Left lobe of liver (tissue), 2 donors: ENCODE data around the gene PDE4D. TPM values are rescaled to one million over a fixed set of nuclear protein-coding genes. Genes with fewer than 3 reads are reported as not detected.
"Not testable (repeated sequence)": the region's sequence is repeated elsewhere in the genome, so short reads cannot be mapped to it uniquely, and the experiment has no call there.

Experiments used
- ATAC-seq: fragments of 200-7000 bp; cut with Tn5 transposase; one replicate; pipeline ENCODE4 v1.9.1; 2020; ENCODE audit warnings: mild to moderate bottlenecking, moderate library complexity
- DNase-seq: peaks from one replicate; pipeline ENCODE4 v3.0.0-alpha.2; 2020; ENCODE audit warnings: low spot score
- total RNA-seq: library from RNA; stranded (reverse); gene quantifications from one replicate; pipeline ENCODE4 v1.2.1, GENCODE V29; 2021
- donor health status: DM: no; HTN: no; CAD: no; lungs with moderate emphysema.
- donor health status: DM: no; HTN: yes; CAD: no.

PDE4D gene
- total RNA-seq, 1 donor from 2014 or later = 2.4 TPM

GRCh38 chr5:59317023-59317773 lies 576.3 kb downstream of the PDE4D start:
- ATAC-seq (no peak), DNase-seq (no peak)

DNA sequence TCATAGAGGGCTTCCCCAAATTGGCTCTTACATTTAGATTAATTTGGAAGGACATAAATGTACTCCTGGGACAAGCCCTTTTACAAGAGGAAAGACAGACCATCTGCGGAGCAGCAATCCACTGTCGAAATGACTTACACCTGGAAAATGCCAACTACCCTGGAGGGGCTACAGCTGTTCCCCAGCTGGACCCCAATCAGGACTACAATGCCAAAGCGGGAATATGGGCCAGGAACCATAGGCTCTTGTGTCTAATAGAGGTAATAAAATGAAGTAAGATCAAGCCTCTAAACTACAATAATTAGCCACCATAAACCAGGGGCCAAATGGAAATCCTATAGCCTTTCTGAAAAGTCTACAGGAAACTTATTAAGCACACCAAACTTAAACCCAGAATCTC lies 581.3 kb downstream of the PDE4D start:
- ATAC-seq (no peak), DNase-seq (no peak)

DNA sequence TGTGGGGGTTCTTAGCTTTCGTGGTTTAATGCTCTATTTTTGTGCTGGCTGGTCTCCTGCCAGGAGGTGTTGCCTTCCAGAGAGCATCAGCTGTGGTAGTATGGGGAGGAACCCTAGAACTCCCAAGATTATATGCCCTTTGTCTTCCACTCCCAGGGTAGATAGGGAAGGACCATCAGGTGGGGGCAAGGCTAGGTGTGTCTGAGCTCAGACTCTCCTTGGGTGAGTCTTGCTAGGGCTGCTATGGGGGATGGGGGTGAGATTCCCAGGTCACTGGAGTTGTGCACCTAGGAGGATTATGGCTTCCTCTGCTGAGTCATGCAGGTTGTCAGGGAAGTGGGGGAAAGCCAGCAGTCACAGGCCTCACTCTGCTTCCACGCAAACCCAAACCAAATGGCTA lies 584.8 kb downstream of the PDE4D start:
- DNase-seq, ATAC-seq: not testable (repeated sequence)

- not testable (repeated sequence) for DNase-seq, ATAC-seq
Measured at GRCh38 chr5:59303289-59303716, 590.2 kb downstream of the PDE4D start.

DNA sequence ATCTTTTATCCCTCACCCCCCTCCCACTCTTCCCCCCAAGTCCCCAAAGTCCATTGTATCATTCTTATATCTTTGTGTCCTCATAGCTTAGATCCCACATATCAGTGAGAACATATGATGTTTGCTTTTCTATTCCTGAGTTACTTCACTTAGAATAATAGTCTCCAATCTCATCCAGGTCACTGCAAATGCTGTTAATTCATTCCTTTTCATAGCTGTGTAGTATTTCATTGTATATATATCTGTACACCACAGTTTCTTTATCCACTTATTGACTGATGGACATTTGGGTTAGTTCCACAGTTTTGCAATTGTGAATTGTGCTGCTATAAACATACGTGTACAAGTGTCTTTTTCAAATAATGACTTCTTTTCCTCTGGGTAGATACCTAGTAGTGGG lies 591.0 kb downstream of the PDE4D start:
- not testable (repeated sequence) for ATAC-seq, DNase-seq

DNA sequence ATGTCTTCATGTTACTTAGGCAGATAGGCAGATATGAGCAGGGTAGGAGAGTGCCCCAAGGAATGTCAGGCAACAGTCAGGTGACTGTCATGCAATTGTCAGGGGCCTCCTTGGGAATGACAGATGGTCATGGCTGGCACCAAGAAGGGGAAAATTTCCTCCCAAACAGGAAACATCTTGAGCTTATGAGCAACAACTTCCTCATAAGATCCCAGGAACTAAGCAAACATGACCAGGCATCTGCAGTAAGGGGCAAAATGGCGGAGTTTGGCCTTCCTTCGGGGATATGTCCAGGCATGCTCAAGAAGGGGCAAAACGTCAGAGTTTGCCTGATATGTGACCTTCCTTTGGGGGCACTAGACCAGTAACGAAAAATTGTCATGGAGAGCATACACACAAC lies 591.8 kb downstream of the PDE4D start:
- ATAC-seq = no peak
- DNase-seq = no peak

- DNase-seq (no peak), ATAC-seq (no peak)
Measured at GRCh38 chr5:59300930-59301329, 592.6 kb downstream of the PDE4D start.

- no peak for DNase-seq
Measured at GRCh38 chr5:59299006-59299405, 594.5 kb downstream of the PDE4D start.

GRCh38 chr5:59296317-59297264 lies 596.9 kb downstream of the PDE4D start:
- DNase-seq = no peak
- ATAC-seq = peak; percentile 78

More at GRCh38 chr5:59299006-59299405, 594.5 kb downstream of the PDE4D start:
- no peak for ATAC-seq

GRCh38 chr5:59293700-59294099 lies 599.8 kb downstream of the PDE4D start:
- DNase-seq = no peak
- no peak for ATAC-seq

DNA sequence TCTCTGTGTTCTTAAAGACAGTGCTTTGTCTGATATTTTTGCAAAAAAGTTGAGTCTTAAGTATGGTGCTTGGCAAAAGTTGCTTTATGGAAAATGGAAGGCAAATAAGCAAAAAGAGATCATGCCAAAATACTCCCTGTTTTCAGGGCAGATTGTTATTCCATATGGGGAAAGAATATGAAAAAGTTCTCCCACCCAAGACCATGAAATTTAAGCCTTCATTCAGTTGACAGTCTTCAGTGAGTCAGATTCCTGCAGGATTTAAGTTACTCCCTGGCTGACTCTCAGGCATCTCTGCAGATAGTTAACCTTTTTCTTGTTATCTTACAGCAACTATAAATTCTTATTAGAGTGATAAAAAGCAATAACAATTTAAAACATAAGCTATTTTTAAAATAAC lies 601.6 kb downstream of the PDE4D start:
- ATAC-seq = no peak
- DNase-seq = no peak

- DNase-seq = no peak
Measured at GRCh38 chr5:59287884-59288283, 605.6 kb downstream of the PDE4D start.

DNA sequence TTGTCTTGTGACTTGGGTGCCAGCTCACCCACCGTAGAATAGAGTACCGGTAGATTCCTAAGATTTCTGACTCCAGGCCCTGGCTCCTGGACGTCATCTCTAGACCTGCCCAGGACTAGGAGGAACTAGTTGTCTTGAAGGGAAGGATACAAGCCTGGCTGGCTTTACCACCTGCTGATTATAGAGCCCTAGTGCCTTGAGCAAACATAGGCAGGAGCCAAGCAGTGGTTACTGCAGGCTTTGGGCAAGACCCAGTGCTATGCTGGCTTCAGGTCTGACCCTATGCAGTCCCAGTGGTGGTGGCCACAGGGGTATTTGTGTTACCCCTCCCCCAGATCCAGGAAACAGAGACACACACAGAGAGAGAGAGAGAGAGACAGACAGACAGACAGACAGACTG lies 606.2 kb downstream of the PDE4D start:
- DNase-seq (no peak), ATAC-seq (no peak)

More at GRCh38 chr5:59287884-59288283, 605.6 kb downstream of the PDE4D start:
- ATAC-seq = no peak

DNA sequence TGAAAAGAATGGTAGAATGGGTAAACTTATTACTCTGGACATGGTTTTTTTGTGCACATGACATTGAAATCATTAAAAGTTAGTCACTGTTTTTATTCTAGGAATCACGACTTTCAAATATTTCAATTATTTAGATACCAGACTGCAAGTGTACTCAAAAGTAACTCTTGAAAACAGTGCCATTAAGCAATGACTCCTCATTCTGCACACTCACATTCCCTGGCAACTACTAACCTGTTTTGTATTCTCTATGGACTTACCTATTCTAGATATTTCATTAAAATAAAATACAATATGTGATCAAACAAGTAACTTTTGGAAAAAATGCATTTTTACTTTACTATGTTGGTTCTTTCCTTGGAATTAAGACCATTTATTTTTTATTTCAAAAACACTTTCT lies 607.0 kb downstream of the PDE4D start:
- ATAC-seq (no peak), DNase-seq (no peak)

DNA sequence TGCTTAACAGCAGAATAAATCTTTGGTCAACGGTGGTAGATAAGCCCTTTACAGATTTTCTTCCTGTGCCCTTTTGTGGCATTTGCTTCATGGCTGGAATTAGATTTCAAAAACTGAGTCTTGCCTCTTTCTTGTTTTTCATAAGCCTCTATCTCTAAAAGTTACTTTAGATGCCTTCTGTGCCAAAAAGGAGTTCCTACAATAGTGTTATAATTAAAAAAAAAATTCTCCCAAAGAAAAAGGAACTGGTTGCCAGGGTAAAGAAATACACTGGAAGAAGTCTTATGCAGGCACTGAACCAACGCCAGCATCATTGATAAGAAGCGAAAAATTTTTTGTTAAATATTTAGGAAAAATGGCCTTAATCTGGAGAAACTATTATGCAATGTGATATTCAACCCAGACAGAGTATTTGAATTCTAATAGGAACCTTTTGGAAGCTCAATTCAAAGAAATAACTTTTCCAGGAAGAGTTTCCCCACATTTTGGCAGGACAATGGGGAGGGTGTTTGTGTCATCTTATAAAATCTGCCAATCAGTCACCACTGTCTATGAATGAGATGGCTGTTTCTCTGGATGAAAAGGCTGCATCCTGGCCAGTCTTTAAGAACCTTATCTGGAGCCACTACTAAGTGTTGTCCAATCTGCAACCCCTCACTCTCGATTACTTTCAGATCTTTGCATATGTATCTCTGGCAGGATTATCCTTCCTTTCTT lies 608.1 kb downstream of the PDE4D start:
- ATAC-seq (no peak), DNase-seq (no peak)

- ATAC-seq = no peak
- no peak for DNase-seq
Measured at GRCh38 chr5:59282726-59283125, 610.8 kb downstream of the PDE4D start.

DNA sequence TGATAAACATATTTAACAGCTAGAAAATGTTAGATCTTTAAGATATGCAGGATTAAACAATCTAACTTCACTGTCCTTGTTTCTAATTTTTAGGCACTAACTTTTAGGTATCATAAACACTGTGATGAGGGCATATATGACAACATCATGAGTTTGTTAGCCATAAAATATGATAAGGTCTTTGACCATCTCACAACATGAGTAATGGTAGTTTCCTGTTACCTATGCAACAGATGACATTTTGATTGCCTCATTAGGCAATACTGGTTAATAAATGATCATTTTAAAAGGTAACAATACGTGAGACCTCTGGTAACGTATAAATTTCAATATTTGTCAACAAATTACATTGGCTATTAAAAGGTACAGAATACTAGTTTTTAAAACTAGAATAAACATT lies 613.5 kb downstream of the PDE4D start:
- ATAC-seq = no peak

DNA sequence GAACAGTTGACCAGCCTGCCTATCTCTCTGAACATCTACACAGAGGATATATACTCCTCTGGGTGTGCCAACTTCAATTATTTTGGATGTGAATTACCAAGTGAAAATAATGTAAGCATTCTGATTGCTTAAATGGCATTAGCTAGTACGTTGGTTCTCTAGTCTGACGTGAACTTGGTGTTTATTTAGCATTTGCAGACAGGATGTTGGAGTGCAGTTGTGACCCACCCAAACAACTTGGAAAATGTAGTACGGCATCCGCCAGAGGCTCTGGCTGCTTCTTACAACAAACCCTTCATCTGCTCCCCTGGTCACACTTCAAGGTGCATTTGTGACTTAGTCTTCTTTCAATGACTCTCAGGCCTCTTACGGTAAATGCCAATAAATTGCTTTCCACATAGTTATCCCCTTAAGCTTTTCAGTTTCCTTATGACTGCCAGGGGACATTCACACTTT lies 616.6 kb downstream of the PDE4D start:
- DNase-seq (no peak), ATAC-seq (no peak)

More for the DNA sequence above, 613.5 kb downstream of the PDE4D start:
- DNase-seq = no peak

GRCh38 chr5:59276325-59276675 lies 617.2 kb downstream of the PDE4D start:
- DNase-seq (no peak), ATAC-seq (no peak)

GRCh38 chr5:59275510-59276324 lies 617.8 kb downstream of the PDE4D start:
- ATAC-seq (peak; percentile 47), DNase-seq (no peak)
